Measurements from ENCODE around the gene FBN1. TPM values are rescaled to one million over a fixed set of nuclear protein-coding genes. Genes with fewer than 3 reads are reported as not detected.

FBN1 gene
- total and polyA plus RNA-seq, 10 of the 15 experiments (the other 5 are each of a cell fraction or from before 2014, with no cell fraction given), result 2.2 to 15.3 (median 7.0) TPM

DNA sequence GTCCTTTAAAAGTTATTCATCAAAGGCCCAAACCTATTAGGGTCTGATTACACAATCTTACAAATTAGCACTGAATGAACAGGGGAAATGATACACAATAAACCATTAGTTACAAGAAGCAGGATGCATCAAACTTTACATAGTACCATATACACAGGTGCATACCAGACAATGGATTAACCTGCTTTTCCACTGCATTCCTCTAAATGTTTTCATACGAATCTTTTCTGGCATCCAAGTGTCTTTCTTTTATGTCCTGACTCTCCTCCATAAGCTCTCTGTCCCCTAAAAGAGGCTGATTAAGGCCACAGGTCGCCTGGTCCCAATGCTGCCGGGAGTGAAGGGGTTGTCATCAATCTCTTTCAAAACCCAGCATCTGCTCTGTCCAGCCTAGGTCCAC lies 11.4 kb downstream of the FBN1 start:
- ChIA-PET CTCF (interaction anchor here (1.4 kb wide), 1 partner anchor 15 kb away, joined by 3 read pairs; no protein-coding TSS in a partner anchor), SMC1A (ENCODE audit: uncharacterized antibody, unreplicated experiment) (interaction anchor here (1.4 kb wide), 1 partner anchor 38 kb away, joined by 4 read pairs; no protein-coding TSS in a partner anchor), RAD21 (ENCODE audit: unreplicated experiment) (interaction anchor here (0.9 kb wide), 1 partner anchor 275 kb away, joined by 3 read pairs; no protein-coding TSS in a partner anchor), POLR2A (no interaction called here)
- no TSS peak for BruUV-seq (replicated peaks)
- FAIRE-seq (no peak), ATAC-seq (no peak), DNase-seq (ENCODE audit: low read depth, low spot score) (no peak)
- Histone ChIP-seq H3K27ac (ENCODE audit: control insufficient read depth, insufficient read depth) (no peak overlapping the region), H3K36me3 (ENCODE audit: control insufficient read depth in 2 of 2, insufficient read depth in 2 of 2, low read length in 1 of 2) (no peaks in the 10 kb centered on the region), H3K4me2 (ENCODE audit: control insufficient read depth, insufficient read depth) (no peak overlapping the region), H3K9ac (ENCODE audit: control insufficient read depth, insufficient read depth, low read length) (no peak overlapping the region), H3K9me3 (replicated peaks; ENCODE audit: control insufficient read depth, insufficient read depth, low read length) (no peaks in the 10 kb centered on the region), H2AFZ (ENCODE audit: control insufficient read depth, low read depth, low read length) (no peak overlapping the region), H4K20me1 (ENCODE audit: control insufficient read depth, insufficient read depth) (no peaks in the 10 kb centered on the region), H3K79me2 (ENCODE audit: control insufficient read depth, insufficient read depth, low read length) (no peaks in the 10 kb centered on the region), H3K4me1 (ENCODE audit: control insufficient read depth, insufficient read depth, low read length) (no peaks in the 10 kb centered on the region), H3K27me3 (replicated peaks in 1 of 2; ENCODE audit: control insufficient read depth in 2 of 2, insufficient read depth in 2 of 2, low read length in 1 of 2) (no peaks in the 10 kb centered on the region), H3K4me3 (no peak overlapping the region)
- 96% methylated on average over 3 of the region's 3 CpGs for WGBS (ENCODE audit: insufficient coverage, insufficient replicate concordance, low lambda C conversion rate, missing lambda C conversion rate)
- in situ Hi-C loops (cut with MboI) (no loop called here), intact Hi-C loops (cut with micrococcal nuclease; ENCODE audit: unreplicated experiment) (no loop called here)
- TF ChIP-seq, protein P1, sequence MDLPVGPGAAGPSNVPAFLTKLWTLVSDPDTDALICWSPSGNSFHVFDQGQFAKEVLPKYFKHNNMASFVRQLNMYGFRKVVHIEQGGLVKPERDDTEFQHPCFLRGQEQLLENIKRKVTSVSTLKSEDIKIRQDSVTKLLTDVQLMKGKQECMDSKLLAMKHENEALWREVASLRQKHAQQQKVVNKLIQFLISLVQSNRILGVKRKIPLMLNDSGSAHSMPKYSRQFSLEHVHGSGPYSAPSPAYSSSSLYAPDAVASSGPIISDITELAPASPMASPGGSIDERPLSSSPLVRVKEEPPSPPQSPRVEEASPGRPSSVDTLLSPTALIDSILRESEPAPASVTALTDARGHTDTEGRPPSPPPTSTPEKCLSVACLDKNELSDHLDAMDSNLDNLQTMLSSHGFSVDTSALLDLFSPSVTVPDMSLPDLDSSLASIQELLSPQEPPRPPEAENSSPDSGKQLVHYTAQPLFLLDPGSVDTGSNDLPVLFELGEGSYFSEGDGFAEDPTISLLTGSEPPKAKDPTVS (IDR thresholded peaks at IDR 0.05; ENCODE audit: low read depth, low read length), result no peak
- TF ChIP-seq HDAC6 (IDR thresholded peaks at IDR 0.05; ENCODE audit: unreplicated experiment) (no peak), ASH2L (IDR thresholded peaks at IDR 0.05; ENCODE audit: borderline replicate concordance, low read depth) (no peak), POU2F2 (IDR thresholded peaks at IDR 0.05; ENCODE audit: borderline replicate concordance, low read depth, low read length) (no peak), CHD4 (IDR thresholded peaks at IDR 0.05) (no peak), HCFC1 (IDR thresholded peaks at IDR 0.05; ENCODE audit: low read length) (no peak), MYB (IDR thresholded peaks at IDR 0.05; ENCODE audit: borderline replicate concordance, low read depth, low read length) (no peak), MXI1 (IDR thresholded peaks at IDR 0.05; ENCODE audit: low read depth, low read length) (no peak), NFXL1 (IDR thresholded peaks at IDR 0.05; ENCODE audit: borderline replicate concordance) (no peak), NFYA (IDR thresholded peaks at IDR 0.05; ENCODE audit: borderline replicate concordance, low read depth, low read length) (no peak), FOS (IDR thresholded peaks at IDR 0.05; ENCODE audit: borderline replicate concordance, extremely low read depth, insufficient read length) (no peak), IKZF2 (IDR thresholded peaks at IDR 0.05) (no peak), ZNF207 (IDR thresholded peaks at IDR 0.05; ENCODE audit: borderline replicate concordance) (no peak), PAX8 (IDR thresholded peaks at IDR 0.05) (no peak), CREM (IDR thresholded peaks at IDR 0.05; ENCODE audit: low read depth) (no peak)
- TF ChIP-seq, protein P2, sequence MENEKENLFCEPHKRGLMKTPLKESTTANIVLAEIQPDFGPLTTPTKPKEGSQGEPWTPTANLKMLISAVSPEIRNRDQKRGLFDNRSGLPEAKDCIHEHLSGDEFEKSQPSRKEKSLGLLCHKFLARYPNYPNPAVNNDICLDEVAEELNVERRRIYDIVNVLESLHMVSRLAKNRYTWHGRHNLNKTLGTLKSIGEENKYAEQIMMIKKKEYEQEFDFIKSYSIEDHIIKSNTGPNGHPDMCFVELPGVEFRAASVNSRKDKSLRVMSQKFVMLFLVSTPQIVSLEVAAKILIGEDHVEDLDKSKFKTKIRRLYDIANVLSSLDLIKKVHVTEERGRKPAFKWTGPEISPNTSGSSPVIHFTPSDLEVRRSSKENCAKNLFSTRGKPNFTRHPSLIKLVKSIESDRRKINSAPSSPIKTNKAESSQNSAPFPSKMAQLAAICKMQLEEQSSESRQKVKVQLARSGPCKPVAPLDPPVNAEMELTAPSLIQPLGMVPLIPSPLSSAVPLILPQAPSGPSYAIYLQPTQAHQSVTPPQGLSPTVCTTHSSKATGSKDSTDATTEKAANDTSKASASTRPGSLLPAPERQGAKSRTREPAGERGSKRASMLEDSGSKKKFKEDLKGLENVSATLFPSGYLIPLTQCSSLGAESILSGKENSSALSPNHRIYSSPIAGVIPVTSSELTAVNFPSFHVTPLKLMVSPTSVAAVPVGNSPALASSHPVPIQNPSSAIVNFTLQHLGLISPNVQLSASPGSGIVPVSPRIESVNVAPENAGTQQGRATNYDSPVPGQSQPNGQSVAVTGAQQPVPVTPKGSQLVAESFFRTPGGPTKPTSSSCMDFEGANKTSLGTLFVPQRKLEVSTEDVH (IDR thresholded peaks at IDR 0.05; ENCODE audit: low read depth, partially characterized antibody), result no peak
- TF ChIP-seq, protein P3, sequence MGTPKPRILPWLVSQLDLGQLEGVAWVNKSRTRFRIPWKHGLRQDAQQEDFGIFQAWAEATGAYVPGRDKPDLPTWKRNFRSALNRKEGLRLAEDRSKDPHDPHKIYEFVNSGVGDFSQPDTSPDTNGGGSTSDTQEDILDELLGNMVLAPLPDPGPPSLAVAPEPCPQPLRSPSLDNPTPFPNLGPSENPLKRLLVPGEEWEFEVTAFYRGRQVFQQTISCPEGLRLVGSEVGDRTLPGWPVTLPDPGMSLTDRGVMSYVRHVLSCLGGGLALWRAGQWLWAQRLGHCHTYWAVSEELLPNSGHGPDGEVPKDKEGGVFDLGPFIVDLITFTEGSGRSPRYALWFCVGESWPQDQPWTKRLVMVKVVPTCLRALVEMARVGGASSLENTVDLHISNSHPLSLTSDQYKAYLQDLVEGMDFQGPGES (IDR thresholded peaks at IDR 0.05), result no peak
- TF ChIP-seq, protein P4, sequence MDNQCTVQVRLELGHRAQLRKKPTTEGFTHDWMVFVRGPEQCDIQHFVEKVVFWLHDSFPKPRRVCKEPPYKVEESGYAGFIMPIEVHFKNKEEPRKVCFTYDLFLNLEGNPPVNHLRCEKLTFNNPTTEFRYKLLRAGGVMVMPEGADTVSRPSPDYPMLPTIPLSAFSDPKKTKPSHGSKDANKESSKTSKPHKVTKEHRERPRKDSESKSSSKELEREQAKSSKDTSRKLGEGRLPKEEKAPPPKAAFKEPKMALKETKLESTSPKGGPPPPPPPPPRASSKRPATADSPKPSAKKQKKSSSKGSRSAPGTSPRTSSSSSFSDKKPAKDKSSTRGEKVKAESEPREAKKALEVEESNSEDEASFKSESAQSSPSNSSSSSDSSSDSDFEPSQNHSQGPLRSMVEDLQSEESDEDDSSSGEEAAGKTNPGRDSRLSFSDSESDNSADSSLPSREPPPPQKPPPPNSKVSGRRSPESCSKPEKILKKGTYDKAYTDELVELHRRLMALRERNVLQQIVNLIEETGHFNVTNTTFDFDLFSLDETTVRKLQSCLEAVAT (IDR thresholded peaks at IDR 0.05), result no peak
